Stimulated activated CD8-positive, alpha-beta memory T cell treated with anti-CD3 and anti-CD28 coated beads, Interleukin-7, amount 100 ng/mL, for 1 hour (primary cell): ENCODE measurements around the gene METRN.

Experiments used
- DNase-seq, 2 donors: peaks; one replicate each; pipeline ENCODE4 v3.0.0-alpha.2; 2020; ENCODE audit warnings: low read depth in 2 of 2

METRN gene

DNA sequence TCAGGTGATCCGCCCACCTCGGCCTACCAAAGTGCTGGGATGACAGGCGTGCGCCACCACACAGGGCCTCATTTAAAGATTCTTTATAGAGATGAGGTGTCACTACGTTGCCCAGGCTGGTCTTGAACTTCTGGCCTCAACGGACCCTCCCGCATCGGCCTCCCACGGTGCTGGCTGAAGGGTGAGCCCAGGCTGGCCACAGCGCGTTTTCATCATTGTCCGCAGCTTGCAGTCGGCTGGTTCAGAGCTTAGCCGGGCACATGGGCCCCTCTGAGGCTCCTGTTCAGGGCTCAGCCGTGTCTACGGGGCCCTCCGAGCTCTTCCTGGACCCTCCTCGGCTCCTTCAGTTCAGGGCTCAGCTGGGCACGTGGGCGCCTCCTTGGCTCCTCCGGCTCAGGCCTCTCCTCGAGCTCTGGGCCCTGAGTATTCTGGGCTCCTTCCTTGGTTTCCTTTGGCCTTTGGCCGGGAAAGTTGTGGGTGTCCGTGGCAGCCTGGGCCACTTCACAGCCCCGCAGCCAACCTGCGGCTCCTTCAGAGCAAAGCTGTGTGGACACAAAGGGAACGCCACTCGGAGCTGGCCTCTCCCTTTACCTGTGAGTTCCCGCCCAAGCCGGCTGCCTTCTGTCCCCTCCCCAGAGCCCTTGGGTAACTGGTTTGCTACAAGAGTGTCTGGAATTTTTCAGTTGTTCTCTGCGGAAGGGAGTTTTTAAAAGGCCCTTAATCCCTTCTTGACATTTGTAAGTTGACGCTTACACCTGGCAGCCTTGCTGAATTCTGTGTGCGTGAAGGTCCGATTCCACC, 44.4 kb downstream of the METRN start:
- DNase-seq, result no peak

DNA sequence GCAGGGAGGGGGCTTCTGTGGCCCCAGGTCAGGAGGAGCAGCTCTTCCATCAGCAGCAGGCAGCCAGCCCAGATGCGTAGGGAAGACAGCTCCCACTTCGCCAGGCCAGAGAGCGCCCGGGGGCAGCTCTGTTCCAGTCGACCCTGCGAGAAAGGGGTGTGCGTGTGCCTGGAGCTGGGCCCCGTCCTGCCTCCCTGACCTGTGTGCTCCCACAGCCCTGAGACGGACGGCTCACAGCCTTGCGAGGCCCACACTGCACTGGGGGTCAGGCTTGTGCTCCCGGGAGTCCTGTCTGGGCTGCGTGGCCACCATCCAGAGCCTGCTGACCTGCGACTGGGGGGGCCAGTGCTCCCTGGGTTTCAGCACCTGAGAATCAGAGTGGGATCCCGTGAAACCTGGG, 45.1 kb downstream of the METRN start:
- no peak for DNase-seq

DNA sequence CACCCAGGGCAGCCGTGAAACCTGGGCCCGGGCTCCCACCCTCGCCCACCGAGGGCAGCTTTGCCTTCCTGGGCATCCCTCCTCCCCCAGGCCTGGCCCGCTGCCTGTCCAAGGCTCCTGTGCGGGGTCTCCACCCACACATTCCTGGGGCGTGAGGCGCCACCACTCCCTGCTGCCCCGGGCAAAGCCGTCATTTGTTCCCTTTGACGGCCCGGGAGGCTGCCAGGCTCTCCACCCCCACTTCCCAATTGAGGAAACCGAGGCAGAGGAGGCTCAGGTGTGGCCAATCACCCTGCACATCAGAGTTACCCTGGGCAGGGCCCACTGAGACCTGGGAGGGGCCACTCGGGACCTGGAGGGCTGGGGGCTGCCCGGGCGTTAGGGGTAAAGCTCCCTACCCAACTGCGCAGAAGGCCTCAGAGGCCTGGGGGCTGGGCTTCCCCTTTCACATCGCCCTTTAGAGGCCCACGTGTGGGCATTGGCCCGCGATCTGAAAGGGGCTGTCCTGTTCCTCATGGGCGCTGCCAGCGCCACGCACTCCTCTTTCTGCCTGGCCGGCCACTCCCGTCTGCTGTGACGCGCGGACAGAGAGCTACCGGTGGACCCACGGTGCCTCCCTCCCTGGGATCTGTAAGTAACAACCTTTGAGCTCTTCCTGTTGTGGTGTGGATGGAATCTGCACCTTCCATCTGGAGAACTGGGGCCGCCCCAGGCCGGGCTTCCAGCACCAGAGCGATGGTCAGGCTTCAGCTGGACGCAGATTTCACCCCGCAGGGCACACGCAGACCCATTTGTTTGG, 45.8 kb downstream of the METRN start, which contains the start of gene MSLN:
Gene MSLN (plus strand): TSS at position 190 of the 799 bp plus-strand sequence. CDS start 1,947 bp downstream, outside the sequence.
- no peak for DNase-seq

GRCh38 chr16:761625-762513, 47.0 kb downstream of the METRN start:
- DNase-seq, result no peak

- DNase-seq, result no peak
Measured at GRCh38 chr16:762595-763268, 47.8 kb downstream of the METRN start.

- no peak for DNase-seq
Measured at GRCh38 chr16:763369-764183, 48.7 kb downstream of the METRN start.

DNA sequence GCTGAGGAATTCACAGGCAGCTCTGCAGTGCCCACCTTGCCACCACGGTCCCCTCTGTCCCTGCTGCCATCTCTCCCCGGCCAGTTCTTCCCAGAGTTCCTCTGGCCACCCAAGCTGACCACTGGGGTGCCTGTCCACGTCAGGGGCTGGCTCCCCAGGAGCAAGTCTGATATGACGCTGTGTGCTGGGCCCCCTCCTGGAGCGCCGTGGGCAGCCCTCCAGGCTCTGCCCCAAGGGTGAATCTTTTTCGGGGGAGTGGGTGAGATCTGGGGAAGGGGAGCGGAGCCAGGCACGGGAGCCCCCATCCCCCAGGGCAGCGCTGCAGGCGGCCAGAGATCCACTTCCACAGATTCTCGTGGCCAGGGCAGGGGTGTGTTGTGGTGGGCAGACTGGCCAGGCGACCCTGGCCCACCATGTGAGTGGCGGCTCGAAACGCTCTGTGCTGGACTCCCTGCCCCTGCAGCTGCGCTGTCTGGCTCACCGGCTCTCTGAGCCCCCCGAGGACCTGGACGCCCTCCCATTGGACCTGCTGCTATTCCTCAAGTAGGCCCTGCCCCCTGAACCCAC, 49.3 kb downstream of the METRN start:
- DNase-seq, result no peak

GRCh38 chr16:764848-765487, 50.0 kb downstream of the METRN start:
- no peak for DNase-seq

DNA sequence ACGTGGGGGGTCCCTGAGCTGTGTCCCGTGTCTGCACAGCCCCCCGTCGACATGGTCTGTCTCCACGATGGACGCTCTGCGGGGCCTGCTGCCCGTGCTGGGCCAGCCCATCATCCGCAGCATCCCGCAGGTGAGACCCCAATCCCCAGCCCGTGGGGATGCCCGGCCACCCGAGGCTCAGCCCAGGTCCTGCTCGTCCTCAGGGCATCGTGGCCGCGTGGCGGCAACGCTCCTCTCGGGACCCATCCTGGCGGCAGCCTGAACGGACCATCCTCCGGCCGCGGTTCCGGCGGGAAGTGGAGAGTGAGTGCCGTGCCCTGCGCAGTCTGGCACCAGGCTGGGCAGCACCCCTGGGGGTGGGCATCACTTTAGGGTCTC, 50.6 kb downstream of the METRN start:
- DNase-seq, result no peak

GRCh38 chr16:766008-766819, 51.3 kb downstream of the METRN start:
- DNase-seq, result no peak

DNA sequence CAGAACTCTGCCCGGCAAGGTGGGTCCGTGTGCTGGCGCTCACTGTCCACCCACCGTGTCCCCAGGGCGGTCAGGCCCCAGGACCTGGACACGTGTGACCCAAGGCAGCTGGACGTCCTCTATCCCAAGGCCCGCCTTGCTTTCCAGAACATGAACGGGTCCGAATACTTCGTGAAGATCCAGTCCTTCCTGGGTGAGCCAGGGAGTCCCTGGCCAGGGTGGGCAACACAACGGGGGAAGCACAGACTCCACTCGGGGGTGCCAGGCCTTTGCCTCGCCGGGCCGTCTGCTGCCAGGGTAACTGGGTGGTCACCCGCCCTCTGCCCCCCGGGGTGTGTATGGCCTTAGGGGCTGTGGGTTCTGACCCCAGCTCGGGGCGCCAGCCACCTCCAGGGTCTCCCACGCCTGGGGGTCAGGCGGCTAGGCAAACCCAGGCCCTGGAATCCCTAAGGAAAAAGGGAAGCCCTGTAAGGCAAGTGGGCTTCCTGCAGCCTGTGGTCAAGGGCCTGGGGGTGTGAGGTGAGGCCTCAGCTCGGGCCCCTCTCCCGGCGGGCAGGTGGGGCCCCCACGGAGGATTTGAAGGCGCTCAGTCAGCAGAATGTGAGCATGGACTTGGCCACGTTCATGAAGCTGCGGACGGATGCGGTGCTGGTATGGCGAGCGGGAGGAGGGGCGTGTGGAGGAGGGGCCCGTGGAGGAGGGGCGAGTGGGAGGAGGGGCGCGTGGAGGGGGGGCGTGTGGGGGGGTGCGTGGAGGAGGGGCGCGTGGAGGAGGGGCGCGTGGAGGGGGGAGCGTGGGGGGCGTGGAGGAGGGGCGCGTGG, 52.1 kb downstream of the METRN start:
- no peak for DNase-seq

DNA sequence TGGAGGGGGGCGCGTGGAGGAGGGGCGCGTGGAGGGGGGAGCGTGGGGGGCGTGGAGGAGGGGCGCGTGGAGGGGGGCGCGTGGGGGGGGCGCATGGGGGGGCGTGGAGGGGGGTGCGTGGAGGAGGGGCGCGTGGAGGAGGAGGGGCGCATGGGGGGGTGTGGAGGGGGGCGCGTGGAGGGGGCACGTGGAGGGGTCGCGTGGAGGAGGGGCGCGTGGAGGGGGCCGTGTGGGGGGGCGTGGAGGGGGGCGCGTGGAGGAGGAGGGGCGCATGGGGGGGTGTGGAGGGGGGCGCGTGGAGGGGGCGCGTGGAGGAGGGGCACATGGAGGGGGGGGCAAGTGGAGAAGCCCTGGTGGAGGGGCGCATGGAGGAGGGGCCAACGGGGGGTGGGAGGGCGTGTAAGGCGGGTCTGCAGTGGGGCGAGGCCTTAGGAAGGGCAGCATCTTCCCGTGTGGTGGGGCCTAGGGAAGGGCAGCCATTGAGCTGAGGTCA, 52.9 kb downstream of the METRN start:
- DNase-seq, result no peak

DNA sequence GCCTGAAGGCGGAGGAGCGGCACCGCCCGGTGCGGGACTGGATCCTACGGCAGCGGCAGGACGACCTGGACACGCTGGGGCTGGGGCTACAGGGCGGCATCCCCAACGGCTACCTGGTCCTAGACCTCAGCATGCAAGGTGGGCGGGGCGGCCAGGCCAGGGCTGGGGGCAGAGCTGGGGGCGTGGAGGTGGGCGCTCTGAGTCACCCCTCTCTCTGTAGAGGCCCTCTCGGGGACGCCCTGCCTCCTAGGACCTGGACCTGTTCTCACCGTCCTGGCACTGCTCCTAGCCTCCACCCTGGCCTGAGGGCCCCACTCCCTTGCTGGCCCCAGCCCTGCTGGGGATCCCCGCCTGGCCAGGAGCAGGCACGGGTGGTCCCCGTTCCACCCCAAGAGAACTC, 53.5 kb downstream of the METRN start:
- DNase-seq, result no peak
